ENCODE data around the gene VTCN1. TPM values are rescaled to one million over a fixed set of nuclear protein-coding genes. Genes with fewer than 3 reads are reported as not detected.

The VTCN1 gene
- total and polyA plus RNA-seq, 2 experiments from 2014 or later: 12.4 to 14.9 TPM

DNA sequence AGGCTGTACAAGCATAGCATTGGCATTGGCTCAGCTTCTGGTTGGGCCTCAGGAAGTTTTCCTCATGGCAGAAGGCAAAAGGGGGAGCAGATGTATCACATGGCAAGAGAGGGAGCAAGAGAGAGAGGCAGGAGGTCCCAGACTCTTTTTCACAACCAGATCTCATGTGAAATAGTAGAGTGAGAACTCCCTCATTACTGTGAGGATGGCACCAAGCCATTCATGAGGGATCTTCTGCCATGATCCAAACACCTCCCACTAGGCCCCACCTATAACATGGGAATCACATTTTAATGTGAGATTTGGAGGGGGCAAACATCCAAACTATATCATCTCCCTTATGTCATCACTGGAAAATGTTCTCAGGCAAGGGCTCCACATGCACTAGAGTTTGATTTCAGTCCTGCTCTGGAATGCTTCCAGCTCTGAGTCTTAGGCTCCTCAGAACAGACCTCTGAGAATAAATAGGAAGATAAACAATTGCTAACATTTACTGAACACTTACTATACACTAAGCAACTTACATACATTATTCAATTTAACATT lies 39.4 kb upstream of the VTCN1 start:
- H3K27ac ChIP-seq: no peak overlapping the region
- no peak overlapping the region for H3K4me2 ChIP-seq
- H3K9me2 ChIP-seq (replicated peaks; ENCODE audit: insufficient read depth): no peaks in the 10 kb centered on the region
- H3K4me1 ChIP-seq (ENCODE audit: insufficient read depth): no peaks in the 10 kb centered on the region
- no peaks in the 10 kb centered on the region for H3K36me3 ChIP-seq (replicated peaks; ENCODE audit: insufficient read depth, low read depth)
- H3K4me3 ChIP-seq: no peak overlapping the region
- no peaks in the 10 kb centered on the region for H3K9me3 ChIP-seq (ENCODE audit: low read depth)
- no peaks in the 10 kb centered on the region for H3K27me3 ChIP-seq
- DNase-seq (ENCODE audit: low spot score): no peak
- no peak overlapping the region for H2AFZ ChIP-seq
- H4K20me1 ChIP-seq (ENCODE audit: insufficient read depth, poor library complexity, severe bottlenecking): no peaks in the 10 kb centered on the region
- TF ChIP-seq EZH2 (IDR thresholded peaks at IDR 0.05; ENCODE audit: borderline replicate concordance): no peak
- no peak for TF ChIP-seq EZH2phosphoT487 (IDR thresholded peaks at IDR 0.05; ENCODE audit: low read depth, severe bottlenecking, unreplicated experiment)
- TF ChIP-seq, protein P1, sequence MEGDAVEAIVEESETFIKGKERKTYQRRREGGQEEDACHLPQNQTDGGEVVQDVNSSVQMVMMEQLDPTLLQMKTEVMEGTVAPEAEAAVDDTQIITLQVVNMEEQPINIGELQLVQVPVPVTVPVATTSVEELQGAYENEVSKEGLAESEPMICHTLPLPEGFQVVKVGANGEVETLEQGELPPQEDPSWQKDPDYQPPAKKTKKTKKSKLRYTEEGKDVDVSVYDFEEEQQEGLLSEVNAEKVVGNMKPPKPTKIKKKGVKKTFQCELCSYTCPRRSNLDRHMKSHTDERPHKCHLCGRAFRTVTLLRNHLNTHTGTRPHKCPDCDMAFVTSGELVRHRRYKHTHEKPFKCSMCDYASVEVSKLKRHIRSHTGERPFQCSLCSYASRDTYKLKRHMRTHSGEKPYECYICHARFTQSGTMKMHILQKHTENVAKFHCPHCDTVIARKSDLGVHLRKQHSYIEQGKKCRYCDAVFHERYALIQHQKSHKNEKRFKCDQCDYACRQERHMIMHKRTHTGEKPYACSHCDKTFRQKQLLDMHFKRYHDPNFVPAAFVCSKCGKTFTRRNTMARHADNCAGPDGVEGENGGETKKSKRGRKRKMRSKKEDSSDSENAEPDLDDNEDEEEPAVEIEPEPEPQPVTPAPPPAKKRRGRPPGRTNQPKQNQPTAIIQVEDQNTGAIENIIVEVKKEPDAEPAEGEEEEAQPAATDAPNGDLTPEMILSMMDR (IDR thresholded peaks at IDR 0.05; ENCODE audit: poor library complexity): no peak
- H3K79me2 ChIP-seq: no peaks in the 10 kb centered on the region

DNA sequence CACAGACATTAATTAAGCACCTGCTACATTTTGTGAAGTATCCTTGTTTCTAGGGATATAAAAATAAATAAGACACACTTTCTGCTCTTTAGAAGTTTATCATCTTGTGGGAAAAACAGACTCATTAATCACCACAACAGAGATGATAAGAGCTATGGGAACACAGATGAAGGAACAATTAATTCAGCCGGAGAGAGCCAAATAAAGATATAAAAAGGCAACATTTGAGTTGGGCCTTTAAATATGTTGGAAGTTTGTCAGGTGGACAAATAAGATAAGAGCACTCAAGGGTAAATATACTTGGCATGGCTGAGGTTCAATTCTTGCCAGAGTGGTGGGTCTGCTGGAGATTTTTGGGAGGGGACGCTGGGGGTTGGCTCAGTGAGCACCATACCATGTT lies 34.2 kb upstream of the VTCN1 start:
- no peak overlapping the region for H3K4me2 ChIP-seq

DNA sequence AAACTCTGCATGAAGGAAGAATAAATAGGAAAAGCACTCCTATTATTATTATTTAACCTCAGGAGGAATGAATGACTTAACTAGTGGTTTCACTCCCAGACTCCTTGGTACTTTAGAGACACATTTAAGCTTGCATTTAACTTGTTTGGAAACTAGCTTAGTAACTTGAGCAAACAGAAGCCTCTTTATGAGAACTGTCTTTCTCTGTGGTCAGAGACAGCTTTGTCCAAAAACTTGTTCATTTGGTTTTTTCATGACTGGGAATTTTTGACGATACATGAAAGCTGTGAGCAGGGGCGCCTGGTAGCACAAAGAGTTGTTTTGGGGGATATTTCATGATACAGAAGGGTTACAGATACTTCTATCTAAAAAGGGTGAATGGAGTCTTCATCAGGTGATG lies 33.6 kb upstream of the VTCN1 start:
- no peaks in the 10 kb centered on the region for H3K36me3 ChIP-seq (replicated peaks; ENCODE audit: insufficient read depth, low read depth)
- no peaks in the 10 kb centered on the region for H3K9me3 ChIP-seq (ENCODE audit: low read depth)
- TF ChIP-seq EZH2 (IDR thresholded peaks at IDR 0.05; ENCODE audit: borderline replicate concordance) (no peak), EZH2phosphoT487 (IDR thresholded peaks at IDR 0.05; ENCODE audit: low read depth, severe bottlenecking, unreplicated experiment) (no peak)
- TF ChIP-seq, protein P1 (IDR thresholded peaks at IDR 0.05; ENCODE audit: poor library complexity): no peak
- H2AFZ ChIP-seq: no peak overlapping the region
- no peak overlapping the region for H3K27ac ChIP-seq
- no peaks in the 10 kb centered on the region for H3K9me2 ChIP-seq (replicated peaks; ENCODE audit: insufficient read depth)
- no peaks in the 10 kb centered on the region for H3K79me2 ChIP-seq
- H4K20me1 ChIP-seq (ENCODE audit: insufficient read depth, poor library complexity, severe bottlenecking): no peaks in the 10 kb centered on the region
- H3K4me2 ChIP-seq: no peak overlapping the region
- peaks cover 4% of the 10 kb centered on the region for H3K27me3 ChIP-seq
- no peaks in the 10 kb centered on the region for H3K4me1 ChIP-seq (ENCODE audit: insufficient read depth)
- DNase-seq (ENCODE audit: low spot score): no peak
- H3K4me3 ChIP-seq: no peak overlapping the region
- WGBS (ENCODE audit: low lambda C conversion rate, missing lambda C conversion rate): 64% methylated on average over 2 of the region's 2 CpGs

More for the DNA sequence above, 34.2 kb upstream of the VTCN1 start:
- TF ChIP-seq EZH2phosphoT487 (IDR thresholded peaks at IDR 0.05; ENCODE audit: low read depth, severe bottlenecking, unreplicated experiment) (no peak), EZH2 (IDR thresholded peaks at IDR 0.05; ENCODE audit: borderline replicate concordance) (no peak)
- TF ChIP-seq, protein P1 (IDR thresholded peaks at IDR 0.05; ENCODE audit: poor library complexity): no peak
- H3K4me1 ChIP-seq (ENCODE audit: insufficient read depth): no peaks in the 10 kb centered on the region
- H3K36me3 ChIP-seq (replicated peaks; ENCODE audit: insufficient read depth, low read depth): no peaks in the 10 kb centered on the region
- H3K9me3 ChIP-seq (ENCODE audit: low read depth): no peaks in the 10 kb centered on the region
- H4K20me1 ChIP-seq (ENCODE audit: insufficient read depth, poor library complexity, severe bottlenecking): no peaks in the 10 kb centered on the region
- H2AFZ ChIP-seq: no peak overlapping the region
- no peak overlapping the region for H3K27ac ChIP-seq
- H3K9me2 ChIP-seq (replicated peaks; ENCODE audit: insufficient read depth): no peaks in the 10 kb centered on the region
- 73% methylated on average over 2 of the region's 2 CpGs for WGBS (ENCODE audit: low lambda C conversion rate, missing lambda C conversion rate)
- DNase-seq (ENCODE audit: low spot score): no peak
- H3K27me3 ChIP-seq: peaks cover 4% of the 10 kb centered on the region
- no peaks in the 10 kb centered on the region for H3K79me2 ChIP-seq
- no peak overlapping the region for H3K4me3 ChIP-seq

DNA sequence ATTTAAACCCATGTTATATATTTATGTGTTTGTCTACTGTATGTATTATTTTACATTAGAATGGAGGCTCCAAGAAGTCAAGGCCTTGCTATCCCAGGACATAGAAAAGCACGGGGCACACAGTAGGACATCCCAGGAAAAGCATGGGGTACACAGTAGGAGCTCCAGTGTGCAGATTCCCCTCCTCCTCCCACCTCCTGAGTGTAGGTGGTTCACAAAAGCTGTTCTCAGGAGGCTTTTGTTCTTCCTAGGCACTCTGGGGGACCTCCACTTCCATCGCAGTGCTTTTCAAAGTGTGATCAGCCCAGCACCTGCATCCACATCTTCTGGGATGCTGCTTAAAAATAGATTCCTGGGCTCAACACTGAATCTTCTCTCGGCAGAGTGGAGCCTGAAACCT lies 30.8 kb upstream of the VTCN1 start:
- Histone ChIP-seq H3K9me3 (ENCODE audit: low read depth) (no peaks in the 10 kb centered on the region), H4K20me1 (ENCODE audit: insufficient read depth, poor library complexity, severe bottlenecking) (no peaks in the 10 kb centered on the region), H3K4me3 (no peak overlapping the region), H3K4me2 (no peak overlapping the region), H3K27ac (no peak overlapping the region), H3K36me3 (replicated peaks; ENCODE audit: insufficient read depth, low read depth) (no peaks in the 10 kb centered on the region), H2AFZ (no peak overlapping the region), H3K27me3 (peaks cover 4% of the 10 kb centered on the region), H3K9me2 (replicated peaks; ENCODE audit: insufficient read depth) (no peaks in the 10 kb centered on the region), H3K4me1 (ENCODE audit: insufficient read depth) (no peaks in the 10 kb centered on the region), H3K79me2 (no peaks in the 10 kb centered on the region)
- 80% methylated on average over 3 of the region's 3 CpGs for WGBS (ENCODE audit: low lambda C conversion rate, missing lambda C conversion rate)
- DNase-seq (ENCODE audit: low spot score): no peak
- TF ChIP-seq EZH2phosphoT487 (IDR thresholded peaks at IDR 0.05; ENCODE audit: low read depth, severe bottlenecking, unreplicated experiment) (no peak), EZH2 (IDR thresholded peaks at IDR 0.05; ENCODE audit: borderline replicate concordance) (no peak)
- TF ChIP-seq, protein P1 (IDR thresholded peaks at IDR 0.05; ENCODE audit: poor library complexity): no peak

Data from hepatocyte (in vitro differentiated cells).